NCI-H1694 (cell line): ENCODE results near the gene TCEA3.
A peak's percentile ranks its signal among the peaks of the same experiment; 100 is the strongest.

Source experiments
- DNase-seq: peaks from one replicate; lab custom pipeline; 2025; lab: John Stamatoyannopoulos, UW

The TCEA3 gene

GRCh38 chr1:23446661-23447310 is 22.2 kb upstream of the TCEA3 start:
- peak; percentile 57 for DNase-seq

- no peak for DNase-seq
Observed at GRCh38 chr1:23444596-23445390, 20.2 kb upstream of the TCEA3 start.

GRCh38 chr1:23444104-23444533 is 19.6 kb upstream of the TCEA3 start:
- DNase-seq: no peak

GRCh38 chr1:23442751-23443150 is 18.2 kb upstream of the TCEA3 start:
- no peak for DNase-seq

- no peak for DNase-seq
Observed at GRCh38 chr1:23441446-23442148, 17.0 kb upstream of the TCEA3 start.

- DNase-seq: no peak
Observed at GRCh38 chr1:23438545-23438944, 14.0 kb upstream of the TCEA3 start.

- DNase-seq: no peak
Observed at GRCh38 chr1:23437355-23437664, 12.8 kb upstream of the TCEA3 start.

- no peak for DNase-seq
Observed at GRCh38 chr1:23436520-23437354, 12.2 kb upstream of the TCEA3 start.

- no peak for DNase-seq
Observed at GRCh38 chr1:23434260-23434775, 9.8 kb upstream of the TCEA3 start.

GRCh38 chr1:23433122-23433521 is 8.6 kb upstream of the TCEA3 start:
- DNase-seq: no peak

GRCh38 chr1:23431431-23431830 is 6.9 kb upstream of the TCEA3 start:
- no peak for DNase-seq

- no peak for DNase-seq
Observed at GRCh38 chr1:23430803-23431202, 6.3 kb upstream of the TCEA3 start.

GRCh38 chr1:23428136-23428905 is 3.8 kb upstream of the TCEA3 start:
- no peak for DNase-seq

- no peak for DNase-seq
Observed at GRCh38 chr1:23427550-23427949, 3.0 kb upstream of the TCEA3 start.

- DNase-seq: no peak
Observed at GRCh38 chr1:23426828-23427227, 2.3 kb upstream of the TCEA3 start.

GRCh38 chr1:23425193-23425494 is 596 bp upstream of the TCEA3 start:
- no peak for DNase-seq

GRCh38 chr1:23423415-23424292 is 894 bp downstream of the TCEA3 start:
- no peak for DNase-seq

- DNase-seq: no peak
Observed at GRCh38 chr1:23422941-23423340, 1.6 kb downstream of the TCEA3 start.

GRCh38 chr1:23422241-23422877 is 2.2 kb downstream of the TCEA3 start:
- no peak for DNase-seq

- no peak for DNase-seq
Observed at GRCh38 chr1:23421753-23422240, 2.8 kb downstream of the TCEA3 start.
